HepG2 (cell line): Measurements from ENCODE around the gene MLC1. TPM values are rescaled to one million over a fixed set of nuclear protein-coding genes. Genes with fewer than 3 reads are reported as not detected.

ENCODE experiments used
- ATAC-seq: fragments of 200-7000 bp; cut with Tn5 transposase; 3 replicates; pipeline ENCODE4 v1.9.1; 2020; ENCODE audit warnings: mild to moderate bottlenecking, moderate library complexity
- BruUV-seq: library from RNA; stranded (reverse); fragments of 400-500 nt; replicated peaks from 2 replicates; lab custom pipeline; 2021; lab: Mats Ljungman, UMichigan
- CTCF ChIA-PET: fragments of 300-600 bp; formaldehyde crosslinking; extraction: SDS; loops from one replicate; lab custom pipeline; 2021; ENCODE audit warnings: low total read pairs, inconsistent platforms, low intra/inter-chr PET ratio; lab: Yijun Ruan, JAX
- POLR2A ChIA-PET: fragments of 350-600 bp; sonication (Branson Sonifier 250); formaldehyde crosslinking; loops from one replicate; lab custom pipeline; 2020; ENCODE audit warnings: antibody characterized with exemption, inconsistent platforms; lab: Yijun Ruan, JAX
- DNase-seq: peaks from one replicate; pipeline ENCODE4 v3.0.0-alpha.2; 2015; ENCODE audit warnings: low spot score
- FAIRE-seq: peaks from 3 replicates; lab custom pipeline; 2011; peaks lifted over from hg19 to GRCh38; lab: Jason Lieb, UNC
- H2AFZ ChIP-seq: one replicate; pipeline ENCODE4 v1.6.1; 2011; ENCODE audit warnings: low read length, inconsistent platforms
- H3K27ac ChIP-seq: fragments of 300-600 bp; 3 replicates; pipeline ENCODE4 v1.8.0; 2011; ENCODE audit warnings: mixed run types, mild to moderate bottlenecking, mixed read lengths, low read length, inconsistent platforms; ENCODE audit not compliant: insufficient read depth; ENCODE audit errors: extremely low read length
- H3K27me3 ChIP-seq, 2 experiments: fragments of 200-600 bp in 1 of 2; 2 replicates in 1 of 2; 3 replicates in 1 of 2; pipeline versions ENCODE4 v1.6.0 to v1.8.0; 2011; ENCODE audit warnings: low read length in 2 of 2, mild to moderate bottlenecking in 2 of 2, moderate library complexity in 2 of 2, inconsistent platforms in 1 of 2; ENCODE audit not compliant: insufficient read depth in 2 of 2, control insufficient read depth in 1 of 2
- H3K36me3 ChIP-seq, 2 experiments: fragments of 200-600 bp in 1 of 2; replicated peaks in 1 of 2; 2 replicates in 1 of 2; 3 replicates in 1 of 2; pipeline versions ENCODE4 v1.5.1 to v1.8.0; 2011; ENCODE audit warnings: low read length in 2 of 2, inconsistent platforms in 1 of 2; ENCODE audit not compliant: insufficient read depth in 2 of 2, control insufficient read depth in 1 of 2
- H3K4me1 ChIP-seq: 2 replicates; pipeline ENCODE4 v1.5.1; 2012; ENCODE audit warnings: low read length, inconsistent platforms; ENCODE audit not compliant: insufficient read depth
- H3K4me2 ChIP-seq: 2 replicates; pipeline ENCODE4 v1.6.0; 2011; ENCODE audit warnings: low read depth, low read length, inconsistent platforms
- H3K4me3 ChIP-seq, 3 experiments: fragments of 200-600 bp in 1 of 3; sonication (generic), shearing (Covaris generic) in 1 of 3; replicated peaks in 1 of 3; 2 replicates each; pipeline ENCODE4 v1.5.1; 2011 to 2016; ENCODE audit warnings: low read length in 3 of 3, inconsistent platforms in 2 of 3, low read depth in 2 of 3, mild to moderate bottlenecking in 2 of 3, control low read depth in 1 of 3, mixed read lengths in 1 of 3; ENCODE audit not compliant: insufficient read depth in 1 of 3
- H3K79me2 ChIP-seq: one replicate; pipeline ENCODE4 v1.6.1; 2011; ENCODE audit warnings: low read length, inconsistent platforms; ENCODE audit not compliant: insufficient read depth
- H3K9ac ChIP-seq: 2 replicates; pipeline ENCODE4 v1.6.0; 2011; ENCODE audit warnings: mild to moderate bottlenecking, low read depth, low read length, inconsistent platforms; ENCODE audit not compliant: insufficient read depth
- H3K9me3 ChIP-seq: 2 replicates; pipeline ENCODE4 v1.5.1; 2012; ENCODE audit warnings: mild to moderate bottlenecking, low read length
- H4K20me1 ChIP-seq: 2 replicates; pipeline ENCODE4 v1.6.0; 2011; ENCODE audit warnings: inconsistent platforms, mild to moderate bottlenecking, low read length, moderate library complexity; ENCODE audit not compliant: insufficient read depth
- CBX2 ChIP-seq, 2 experiments: fragments of 200-600 bp in 1 of 2; sonication (generic); formaldehyde crosslinking in 1 of 2; IDR thresholded peaks; 2 replicates each; pipeline versions ENCODE4 v1.7.0 to v1.8.1; 2018 to 2022; ENCODE audit warnings: low read depth in 2 of 2, low read length in 1 of 2, mild to moderate bottlenecking in 1 of 2, missing genetic modification reagents in 1 of 2
- EED ChIP-seq: sonication (generic); formaldehyde crosslinking; IDR thresholded peaks from 2 replicates; pipeline ENCODE4 v1.5.0; 2020; ENCODE audit warnings: mild to moderate bottlenecking, missing genetic modification reagents
- HNRNPL ChIP-seq: fragments of 200-400 bp; formaldehyde crosslinking; IDR thresholded peaks from 2 replicates; pipeline ENCODE4 v1.6.1; 2017; ENCODE audit warnings: mild to moderate bottlenecking, low read depth, low read length
- MAF1 ChIP-seq: sonication (generic); formaldehyde crosslinking; IDR thresholded peaks from 2 replicates; pipeline ENCODE4 v1.5.0; 2020; ENCODE audit warnings: missing genetic modification reagents, borderline replicate concordance
- MBNL3 ChIP-seq: fragments of 250-450 bp; sonication (Bioruptor Pico); conservative IDR thresholded peaks from 2 replicates; pipeline ENCODE4 v1.8.0; 2022; ENCODE audit warnings: mild to moderate bottlenecking, inconsistent platforms
- SAP130 ChIP-seq: IDR thresholded peaks from 2 replicates; pipeline ENCODE4 v1.6.1; 2016; ENCODE audit warnings: low read depth
- ZFP36 ChIP-seq: fragments of 150-350 bp; IDR thresholded peaks from 2 replicates; pipeline ENCODE4 v1.6.1; 2018; ENCODE audit warnings: borderline replicate concordance, low read length, low read depth; ENCODE audit not compliant: partially characterized antibody
- ZNF232 ChIP-seq: sonication (generic); formaldehyde crosslinking; IDR thresholded peaks from 2 replicates; pipeline ENCODE4 v1.4.0; 2020; ENCODE audit warnings: missing genetic modification reagents, borderline replicate concordance
- ZSCAN22 ChIP-seq: sonication (generic); formaldehyde crosslinking; IDR thresholded peaks from 2 replicates; pipeline ENCODE4 v1.4.0; 2020; ENCODE audit warnings: mild to moderate bottlenecking, missing genetic modification reagents
- WGBS: methylation state at CpG from one replicate; pipeline ENCODE4 v1.1.6; 2017; ENCODE audit warnings: low lambda C conversion rate; 5-methylcytosine and 5-hydroxymethylcytosine counted together
- in situ Hi-C: cut with HindIII; loops from 2 replicates; pipeline ENCODE4 v1.10.0; 2017; ENCODE audit warnings: low pct_unique_long_range_greater_than_20kb; ENCODE audit not compliant: extremely low pct_ligation_motif_present
- intact Hi-C: fragments of 100-400 bp; cut with micrococcal nuclease; formaldehyde crosslinking; loops from one replicate; pipeline ENCODE4 v1.10.0; 2022; ENCODE audit not compliant: unreplicated experiment
- polyA plus RNA-seq, 8 experiments: library from polyadenylated mRNA; depleted of rRNA in 3 of 8; stranded (reverse) in 7 of 8; unstranded in 1 of 8; fragments of >200 nt; fragmentation: Illumina TruSeq in 4 of 8; extraction: Trizol in 4 of 8; gene quantifications; 2 replicates each; pipeline versions ENCODE4 v1.2.1 to v1.2.3, GENCODE V29; 2011 to 2016; ENCODE audit warnings: low read depth in 4 of 8, missing spikeins in 1 of 8, mixed read lengths in 1 of 8; ENCODE audit not compliant: insufficient read depth in 1 of 8
- total RNA-seq, 5 experiments: library from RNA; depleted of rRNA; stranded (reverse); fragments of >200 nt; fragmentation: Illumina TruSeq; extraction: Trizol; gene quantifications; 2 replicates each; pipeline ENCODE4 v1.2.3, GENCODE V29; 2016; ENCODE audit warnings: low read depth in 1 of 5

Gene MLC1
- total and polyA plus RNA-seq, 2 of the 13 experiments (the other 11 are each of a cell fraction or from before 2014, with no cell fraction given) = not detected

DNA sequence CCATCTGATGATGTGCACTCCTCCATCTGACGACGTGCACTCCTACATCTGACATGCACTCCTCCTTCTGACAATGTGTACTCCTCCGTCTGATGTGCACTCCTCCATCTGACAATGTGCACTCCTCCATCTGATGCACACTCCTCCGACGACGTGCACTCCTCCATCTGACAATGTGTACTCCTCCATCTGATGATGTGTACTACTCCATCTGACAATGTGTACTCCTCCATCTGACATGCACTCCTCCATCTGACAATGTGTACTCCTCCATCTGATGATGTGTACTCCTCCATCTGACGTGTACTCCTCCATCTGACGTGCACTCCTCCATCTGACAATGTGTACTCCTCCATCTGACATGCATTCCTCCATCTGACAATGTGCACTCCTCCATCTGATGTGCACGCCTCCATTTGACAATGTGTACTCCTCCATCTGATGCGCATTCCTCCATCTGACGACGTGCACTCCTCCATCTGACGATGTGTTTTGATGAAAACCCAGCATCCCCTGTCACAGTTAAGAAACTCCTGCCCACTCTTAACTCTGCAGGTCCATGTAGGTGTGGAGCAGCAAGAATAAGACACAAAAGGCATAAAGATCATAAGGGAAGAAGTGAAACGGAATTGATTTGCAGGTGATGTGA, 62.9 kb downstream of the MLC1 start:
- TF ChIP-seq EED (CRISPR knock-in tag) (no peak), ZSCAN22 (CRISPR knock-in tag) (peak; percentile 94)
- TF ChIP-seq, all 625 proteins: peak for 1
- no peak overlapping the region for H3K27ac ChIP-seq
- WGBS = 61% methylated on average over 14 of the region's 14 CpGs
- no peaks in the 10 kb centered on the region for H4K20me1 ChIP-seq
- ATAC-seq = no peak
- no TSS peak for BruUV-seq
- peaks cover 3 to 38% of the 10 kb centered on the region in 2 experiments; a peak in 4 of 5 replicates for H3K27me3 ChIP-seq
- H3K4me1 ChIP-seq = no peaks in the 10 kb centered on the region
- H3K36me3 ChIP-seq = no peaks in the 10 kb centered on the region
- no peak for FAIRE-seq
- CTCF ChIA-PET = no interaction called here
- intact Hi-C loops (no loop called here), in situ Hi-C loops (no loop called here)
- H2AFZ ChIP-seq = no peak overlapping the region
- POLR2A ChIA-PET = no interaction called here
- H3K4me2 ChIP-seq = no peak overlapping the region
- no peak for DNase-seq
- no peak overlapping the region for H3K4me3 ChIP-seq
- no peaks in the 10 kb centered on the region for H3K79me2 ChIP-seq
- H3K9ac ChIP-seq = no peak overlapping the region
- no peaks in the 10 kb centered on the region for H3K9me3 ChIP-seq

DNA sequence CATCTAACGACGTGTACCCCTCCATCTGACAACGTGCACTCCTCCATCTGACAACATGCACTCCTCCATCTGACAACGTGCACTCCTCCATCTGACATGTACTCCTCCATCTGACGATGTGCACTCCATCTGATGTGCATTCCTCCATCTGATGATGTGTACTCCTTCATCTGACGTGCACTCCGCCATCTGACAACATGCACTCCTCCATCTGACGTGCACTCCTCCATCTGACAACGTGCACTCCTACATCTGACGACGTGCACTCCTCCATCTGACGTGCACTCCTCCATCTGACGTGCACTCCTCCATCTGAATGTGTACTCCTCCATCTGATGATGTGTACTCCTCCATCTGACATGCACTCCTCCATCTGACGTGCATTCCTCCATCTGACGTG, 64.6 kb downstream of the MLC1 start:
- no peak overlapping the region for H3K4me2 ChIP-seq
- ChIA-PET POLR2A (no interaction called here), CTCF (no interaction called here)
- BruUV-seq = no TSS peak
- H3K9ac ChIP-seq = no peak overlapping the region
- TF ChIP-seq CBX2 (IDR thresholded peaks at IDR 0.05; ENCODE audit: low read depth, low read length) (no peak), CBX2 (CRISPR knock-in tag; IDR thresholded peaks at IDR 0.05; ENCODE audit: low read depth) (no peak), HNRNPL (no peak), ZFP36 (peak; percentile 21), MBNL3 (CRISPR knock-in tag) (no peak), SAP130 (CRISPR knock-in tag) (no peak), MAF1 (CRISPR knock-in tag) (no peak), ZSCAN22 (CRISPR knock-in tag) (peak; percentile 95), ZNF232 (CRISPR knock-in tag) (no peak)
- H3K36me3 ChIP-seq = no peaks in the 10 kb centered on the region
- no peak for DNase-seq
- H3K4me3 ChIP-seq = no peak overlapping the region
- 23% methylated on average over 15 of the region's 15 CpGs for WGBS
- no peak for FAIRE-seq
- no peak for ATAC-seq
- no peak overlapping the region for H3K27ac ChIP-seq
- H2AFZ ChIP-seq = no peak overlapping the region
- peaks cover 7 to 42% of the 10 kb centered on the region in 2 experiments; a peak in 4 of 5 replicates for H3K27me3 ChIP-seq
- H3K4me1 ChIP-seq = no peaks in the 10 kb centered on the region
- intact Hi-C loops = no loop called here
- no peaks in the 10 kb centered on the region for H3K79me2 ChIP-seq
- H3K9me3 ChIP-seq = no peaks in the 10 kb centered on the region
- in situ Hi-C loops = no loop called here
- no peaks in the 10 kb centered on the region for H4K20me1 ChIP-seq
